ENCODE measurements around the gene PGC.
"Not testable (repeated sequence)": the region's sequence is repeated elsewhere in the genome, so short reads cannot be mapped to it uniquely, and the experiment has no call there.

PGC gene

GRCh38 chr6:41774841-41775240 lies 27.6 kb upstream of the PGC start:
- DNase-seq, result no peak

DNA sequence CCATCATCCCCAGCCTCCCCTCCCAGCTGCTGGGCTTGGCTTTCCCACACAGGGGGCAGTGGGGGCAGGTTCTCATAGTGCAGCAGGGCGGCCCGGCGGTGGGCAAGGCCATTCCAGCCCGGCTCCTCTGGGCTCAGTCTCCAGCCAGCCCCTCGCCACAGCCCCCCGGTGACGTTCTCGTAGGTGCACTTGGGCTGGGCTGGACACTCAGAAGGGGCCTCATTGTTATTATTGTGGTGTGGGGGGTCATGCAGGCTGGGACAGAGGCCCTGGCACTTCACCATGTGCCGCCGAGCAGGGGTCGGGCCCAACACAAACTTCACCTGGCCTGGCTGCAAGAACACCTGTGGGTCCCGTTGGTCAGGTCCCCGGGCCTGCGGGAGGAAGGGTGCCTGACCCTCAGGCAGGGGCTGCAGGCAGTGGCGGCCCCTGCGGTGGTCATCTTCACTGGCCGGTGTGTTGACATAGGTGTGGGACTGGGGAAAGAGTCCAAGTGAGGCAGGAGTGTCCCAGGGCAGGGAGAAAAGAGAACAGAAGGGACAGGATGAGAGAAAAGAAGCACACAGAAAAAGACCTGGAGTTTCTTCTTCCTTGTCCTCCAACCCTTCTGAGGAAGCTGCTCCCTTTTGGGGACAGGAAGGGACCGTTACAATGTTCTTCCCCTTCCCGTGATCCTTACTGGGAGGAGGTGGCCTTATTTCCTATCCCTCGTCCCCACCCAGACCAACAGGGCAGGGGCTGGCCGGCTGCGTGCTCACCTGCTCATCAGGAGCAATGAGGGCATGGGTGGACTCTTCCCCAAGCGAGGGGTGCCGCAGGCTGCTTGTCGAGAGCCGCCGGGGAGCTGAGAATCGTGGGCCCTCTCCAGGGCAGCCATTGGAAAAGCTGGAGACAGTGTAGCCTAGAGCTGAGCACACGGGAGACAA lies 24.1 kb upstream of the PGC start:
- DNase-seq, result no peak

GRCh38 chr6:41770381-41771057 lies 23.3 kb upstream of the PGC start:
- no peak for DNase-seq

- no peak for DNase-seq
Observed at GRCh38 chr6:41769376-41769775, 22.2 kb upstream of the PGC start.

DNA sequence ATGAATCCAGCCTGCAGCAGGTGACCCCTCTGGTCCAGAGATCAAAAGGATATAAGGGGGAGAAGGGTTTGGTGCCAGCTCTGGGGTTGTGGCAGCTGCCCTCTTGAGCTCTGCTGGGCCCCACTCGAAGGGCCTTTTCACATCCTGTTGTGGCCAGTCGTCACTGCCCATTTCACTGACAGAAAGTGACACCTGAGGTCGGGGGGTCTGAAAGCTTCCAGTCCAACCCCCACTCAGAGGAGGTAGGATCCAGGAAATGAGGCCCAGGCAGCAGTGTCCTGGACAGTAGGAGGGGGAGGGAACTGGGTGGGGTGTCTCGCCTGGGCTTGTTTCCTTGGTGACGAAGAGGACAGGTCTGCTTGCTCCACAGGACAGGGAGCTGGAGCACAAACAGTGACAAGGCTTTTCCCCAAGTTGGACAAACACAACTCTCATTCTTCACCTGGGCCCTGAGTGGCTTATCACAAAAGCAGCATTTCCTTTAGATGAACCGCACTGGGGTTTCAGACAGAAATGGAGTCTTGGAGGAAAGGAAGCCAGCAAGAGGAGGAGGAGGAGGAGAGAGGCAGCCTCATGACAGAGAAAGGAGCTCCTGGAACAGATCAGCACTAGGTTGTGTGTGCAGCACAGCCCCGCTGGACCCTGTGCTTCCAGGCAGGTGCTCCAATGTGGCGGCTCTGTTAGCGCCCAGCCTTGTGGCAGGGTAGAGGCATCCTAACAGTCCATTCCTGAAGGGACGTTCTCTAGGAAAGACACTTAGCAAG lies 21.5 kb upstream of the PGC start:
- no peak for DNase-seq

- DNase-seq, result no peak
Observed at GRCh38 chr6:41767112-41767833, 20.1 kb upstream of the PGC start.

GRCh38 chr6:41766043-41766664 lies 19.0 kb upstream of the PGC start:
- DNase-seq, result not testable (repeated sequence)

GRCh38 chr6:41763470-41763869 lies 16.3 kb upstream of the PGC start:
- no peak for DNase-seq

DNA sequence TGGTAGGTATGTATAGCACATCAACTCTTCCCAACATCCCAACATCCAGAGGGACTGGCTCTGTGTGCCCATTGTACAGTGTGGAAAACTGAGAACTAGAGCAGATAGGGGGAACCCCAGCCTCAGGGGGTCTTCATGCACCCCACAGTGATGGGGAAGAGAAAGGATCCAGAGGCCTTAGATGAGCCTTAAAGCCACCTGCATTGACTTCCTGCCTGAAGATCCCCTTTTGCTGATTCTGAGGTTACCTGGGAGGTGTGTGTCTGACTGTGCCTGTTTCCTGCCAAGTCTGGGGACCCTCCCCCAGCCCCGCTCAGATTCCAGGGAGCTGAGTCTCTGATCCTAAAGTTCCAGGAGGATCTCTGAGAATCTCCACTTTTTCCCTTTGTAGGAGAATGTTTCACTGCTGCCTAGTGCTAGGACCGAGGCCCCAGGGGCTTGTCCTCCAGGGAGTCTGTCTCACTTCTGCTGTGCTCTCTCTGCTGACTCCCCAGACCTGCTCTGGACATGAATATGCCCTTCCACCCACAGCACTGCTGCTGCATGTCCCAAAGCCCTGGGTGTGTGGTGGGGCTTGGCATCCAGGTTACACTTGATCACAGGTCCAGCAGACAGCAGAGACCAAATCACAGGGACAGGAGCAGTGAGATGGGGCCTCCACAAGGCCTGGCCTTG lies 12.8 kb upstream of the PGC start:
- no peak for DNase-seq

DNA sequence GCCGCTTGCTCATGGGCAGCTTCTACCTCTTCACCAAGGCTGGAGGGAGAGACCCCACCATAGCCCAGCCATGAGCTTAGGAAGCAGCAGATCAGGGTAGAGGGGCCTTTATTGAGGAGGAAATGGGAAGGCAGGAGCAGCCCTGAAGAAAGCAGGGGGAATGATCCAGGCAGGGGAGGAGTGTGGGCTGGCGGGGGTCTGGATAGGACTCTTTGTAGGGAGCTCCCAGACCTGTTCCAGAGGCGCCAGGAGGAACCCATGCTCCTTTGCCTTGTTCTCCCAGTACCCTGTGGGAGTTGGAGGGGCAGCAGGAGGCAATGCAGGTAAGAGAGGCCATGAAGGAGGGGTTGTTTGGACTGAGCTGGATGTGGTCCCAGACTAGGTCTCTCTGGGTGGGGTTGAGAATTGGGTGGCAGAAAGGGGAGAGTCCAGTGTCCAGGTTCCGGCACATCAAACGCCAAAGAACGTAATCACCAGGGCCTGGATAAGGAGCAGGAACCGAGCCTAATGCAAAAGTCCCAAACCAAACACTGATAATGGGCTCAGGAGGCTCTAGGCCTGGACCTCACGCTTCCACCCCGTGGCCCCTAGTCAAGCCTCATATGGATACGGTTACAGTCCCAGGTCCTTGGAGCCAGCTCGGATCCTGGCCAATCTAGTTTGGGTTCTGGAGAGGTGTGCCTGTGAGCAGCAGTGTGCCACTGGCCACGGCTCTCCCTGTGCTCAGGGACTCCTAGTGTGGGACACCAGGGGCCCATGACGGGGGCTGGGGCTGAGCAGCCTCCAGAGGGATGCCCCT lies 12.1 kb upstream of the PGC start:
- DNase-seq, result no peak

- no peak for DNase-seq
Observed at GRCh38 chr6:41758641-41759035, 11.4 kb upstream of the PGC start.

DNA sequence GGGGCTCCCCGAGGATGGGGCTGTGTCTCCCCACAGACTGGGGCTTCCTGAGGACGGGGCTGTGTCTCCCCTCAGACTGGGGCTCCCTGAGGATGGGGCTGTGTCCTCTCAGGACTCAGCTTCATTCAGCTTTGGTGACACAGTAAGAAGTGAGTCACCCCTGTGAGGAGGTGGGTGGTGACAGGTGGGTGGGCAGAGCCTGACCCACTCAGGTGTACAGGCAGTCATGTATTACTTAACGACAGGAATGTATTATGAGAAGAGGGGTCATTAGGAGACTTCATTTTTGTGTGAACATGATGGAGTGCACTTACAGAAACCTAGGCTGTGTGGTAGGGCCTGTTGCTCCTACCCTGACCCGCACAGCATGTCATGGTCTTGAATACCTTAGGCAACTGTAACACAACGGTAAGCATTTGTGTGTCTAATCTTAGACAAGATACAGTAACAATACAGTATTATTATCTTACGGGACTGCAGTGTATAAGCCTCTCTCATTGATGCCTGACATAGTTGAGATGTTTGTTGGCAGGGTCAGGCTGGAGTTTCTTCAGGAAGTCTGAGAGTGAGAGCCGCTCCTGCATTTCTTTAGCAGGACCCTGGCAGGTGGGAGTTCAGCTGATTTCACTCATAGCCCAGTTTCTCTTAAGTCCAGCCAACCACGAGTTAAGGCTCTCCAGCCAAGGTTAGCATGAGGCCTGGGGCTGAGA lies 10.9 kb upstream of the PGC start:
- no peak for DNase-seq

DNA sequence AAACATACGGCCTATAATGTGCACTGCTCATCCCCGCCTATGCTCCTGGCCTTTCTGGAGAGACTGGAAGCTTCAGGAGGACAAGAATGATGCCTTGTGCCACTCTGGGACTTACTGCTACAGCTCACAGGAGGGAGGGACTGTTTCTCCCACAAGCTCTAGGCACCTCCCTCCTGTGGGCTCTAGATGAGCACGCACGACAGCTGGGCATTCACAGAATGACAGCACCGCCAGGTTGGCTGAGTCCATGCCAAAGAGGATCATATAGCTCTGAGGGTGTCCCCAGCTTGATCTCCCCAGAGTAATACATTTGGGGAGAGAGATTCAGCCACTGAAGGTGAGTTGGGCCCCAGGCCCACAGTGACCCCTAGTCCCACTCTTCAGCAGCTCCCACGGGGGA lies 10.1 kb upstream of the PGC start:
- no peak for DNase-seq

DNA sequence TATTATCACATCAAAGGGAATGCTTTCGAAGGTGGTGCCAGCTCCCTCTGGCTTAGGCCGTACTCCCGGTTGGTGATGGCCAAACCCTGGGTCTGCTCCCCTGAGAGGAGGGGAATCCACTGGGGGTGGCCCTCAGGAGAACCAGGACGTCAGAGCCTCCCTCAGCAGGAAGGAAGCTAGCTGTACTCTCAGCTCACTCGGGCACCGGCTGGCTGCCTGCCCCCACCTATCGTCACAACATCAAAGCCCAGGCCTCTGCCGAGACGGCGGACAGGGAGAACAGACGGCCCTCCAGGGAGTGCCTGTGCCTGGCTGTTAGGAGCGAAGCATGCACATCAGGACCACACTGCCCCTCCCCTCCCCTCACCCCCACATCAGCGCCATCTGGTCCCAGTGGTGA lies 9.2 kb upstream of the PGC start:
- no peak for DNase-seq

DNA sequence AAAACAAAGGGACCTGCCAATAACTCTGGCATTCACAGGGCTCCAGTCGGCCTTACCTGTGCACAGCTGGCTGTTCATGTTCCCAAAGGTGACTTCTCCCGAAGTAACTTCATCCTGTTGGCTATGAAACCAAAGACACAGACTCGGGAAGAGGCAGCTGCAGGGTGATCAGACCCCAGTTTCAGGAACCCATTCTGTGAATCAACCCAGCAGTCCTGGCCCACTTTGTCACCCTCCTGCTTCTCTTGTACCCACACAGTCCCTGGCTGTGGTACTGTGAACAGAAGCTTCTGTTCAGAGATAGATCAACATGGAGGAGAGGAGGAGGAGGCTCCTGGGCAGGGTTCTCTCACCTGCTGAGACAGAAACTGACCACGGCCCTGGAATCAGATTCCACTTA lies 8.7 kb upstream of the PGC start:
- no peak for DNase-seq

DNA sequence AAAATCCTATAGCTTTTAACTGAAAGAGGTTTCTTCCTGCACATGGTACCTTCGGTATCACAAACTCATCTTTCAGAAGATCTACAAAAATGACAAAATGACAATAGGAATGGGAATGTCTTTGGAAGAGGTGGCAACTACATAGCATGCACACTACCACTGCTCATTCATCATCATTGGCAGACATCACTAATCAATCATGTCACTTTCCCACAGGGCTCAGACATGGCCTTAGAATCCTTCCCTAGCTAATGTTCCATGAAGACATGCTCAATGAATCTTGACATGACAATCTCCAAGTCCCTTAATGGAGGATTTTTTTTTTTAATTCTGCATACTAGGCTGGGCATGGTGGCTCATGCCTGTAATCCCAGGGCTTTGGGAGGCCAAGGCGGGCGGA lies 3.2 kb upstream of the PGC start:
- no peak for DNase-seq

DNA sequence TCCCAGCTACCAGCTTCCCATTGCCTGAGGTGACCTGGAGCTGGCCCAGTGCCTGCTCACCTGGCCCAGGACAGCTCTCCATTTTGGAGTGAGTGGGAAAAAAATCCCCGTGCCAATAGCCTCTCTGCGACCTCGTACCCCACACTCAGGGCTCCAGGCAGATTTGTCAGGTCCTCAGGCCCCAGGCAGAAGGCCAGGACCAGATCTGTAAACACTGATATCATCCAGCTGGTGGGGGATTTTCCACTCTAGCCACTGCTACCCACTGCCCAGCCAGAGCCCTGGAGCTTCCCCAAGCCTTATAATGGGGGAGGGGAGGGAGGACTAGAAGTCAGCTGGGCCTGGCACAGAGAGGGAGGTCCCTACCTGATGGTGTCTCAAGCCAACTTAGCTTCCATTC lies 1.3 kb upstream of the PGC start:
- DNase-seq, result no peak

GRCh38 chr6:41748102-41748477 lies 893 bp upstream of the PGC start:
- DNase-seq, result no peak

DNA sequence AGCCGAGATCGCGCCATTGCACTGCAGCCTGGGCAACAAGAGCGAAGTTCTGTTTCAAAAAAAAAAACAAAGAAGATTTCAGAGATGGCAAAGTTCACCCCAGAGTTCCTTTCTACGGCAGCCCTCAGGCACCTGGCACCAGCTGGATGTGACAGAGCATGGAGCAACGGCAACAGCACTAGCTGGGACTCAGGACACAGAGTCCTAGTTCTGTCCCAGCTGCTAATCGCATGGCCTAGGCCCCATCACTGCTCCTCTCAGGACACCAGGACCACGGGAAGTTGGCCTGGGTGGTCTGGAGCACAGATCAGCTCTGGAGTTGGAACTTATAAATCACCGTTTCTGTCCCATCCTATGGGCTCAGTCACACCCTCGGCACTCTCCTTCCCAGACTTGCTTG lies 1.1 kb downstream of the PGC start:
- no peak for DNase-seq

- no peak for DNase-seq
Observed at GRCh38 chr6:41744236-41744787, 2.9 kb downstream of the PGC start.
